GM12878 (cell line): Measurements from ENCODE around the gene SMPX.

Experiments
- POLR2AphosphoS5 ChIP-seq: IDR thresholded peaks from 2 replicates; pipeline ENCODE4 v1.6.1; 2011; ENCODE audit warnings: mild to moderate bottlenecking, low read length, inconsistent platforms
- TF ChIP-seq, protein P1 (sequence below), 3 experiments: IDR thresholded peaks in 2 of 3; conservative IDR thresholded peaks in 1 of 3; 2 replicates each; pipeline ENCODE4 v1.5.1; 2011; ENCODE audit warnings: low read depth in 3 of 3, low read length in 3 of 3, mild to moderate bottlenecking in 3 of 3, control low read depth in 2 of 3, moderate library complexity in 2 of 3, inconsistent platforms in 1 of 3, mixed read lengths in 1 of 3; ENCODE audit not compliant: control insufficient read depth in 2 of 3, insufficient read depth in 1 of 3; ENCODE audit errors: extremely low read depth in 1 of 3
- TF ChIP-seq, protein P2 (sequence below): IDR thresholded peaks from 2 replicates; pipeline ENCODE4 v1.6.1; 2011; ENCODE audit warnings: low read depth, low read length, improper control_type of control experiment, borderline replicate concordance
- TF ChIP-seq, protein P3 (sequence below): fragments of 450-650 bp; IDR thresholded peaks from 2 replicates; pipeline ENCODE4 v1.6.1; 2017; ENCODE audit warnings: low read depth, mild to moderate bottlenecking, moderate library complexity

DNA sequence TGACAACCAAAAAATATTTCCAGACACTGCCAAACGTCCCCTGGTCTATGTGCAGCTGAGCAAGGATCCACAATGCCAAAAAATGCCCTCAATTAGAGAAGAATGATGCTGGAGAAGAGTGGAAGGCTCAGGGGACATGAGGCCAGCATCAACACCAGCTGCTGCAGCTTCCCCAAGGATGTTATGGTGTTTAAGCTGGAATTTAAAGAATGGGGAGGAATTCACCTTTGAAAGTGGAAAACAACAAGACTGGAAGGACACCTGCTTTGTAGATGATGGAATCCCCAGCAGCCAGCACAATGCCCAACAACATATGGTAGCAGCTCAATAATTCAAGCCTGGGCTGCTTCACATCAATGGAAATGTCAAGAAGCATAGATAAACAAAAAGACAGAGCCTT lies 20.3 kb upstream of the SMPX start:
- no peak for TF ChIP-seq POLR2AphosphoS5
- TF ChIP-seq, protein P1, sequence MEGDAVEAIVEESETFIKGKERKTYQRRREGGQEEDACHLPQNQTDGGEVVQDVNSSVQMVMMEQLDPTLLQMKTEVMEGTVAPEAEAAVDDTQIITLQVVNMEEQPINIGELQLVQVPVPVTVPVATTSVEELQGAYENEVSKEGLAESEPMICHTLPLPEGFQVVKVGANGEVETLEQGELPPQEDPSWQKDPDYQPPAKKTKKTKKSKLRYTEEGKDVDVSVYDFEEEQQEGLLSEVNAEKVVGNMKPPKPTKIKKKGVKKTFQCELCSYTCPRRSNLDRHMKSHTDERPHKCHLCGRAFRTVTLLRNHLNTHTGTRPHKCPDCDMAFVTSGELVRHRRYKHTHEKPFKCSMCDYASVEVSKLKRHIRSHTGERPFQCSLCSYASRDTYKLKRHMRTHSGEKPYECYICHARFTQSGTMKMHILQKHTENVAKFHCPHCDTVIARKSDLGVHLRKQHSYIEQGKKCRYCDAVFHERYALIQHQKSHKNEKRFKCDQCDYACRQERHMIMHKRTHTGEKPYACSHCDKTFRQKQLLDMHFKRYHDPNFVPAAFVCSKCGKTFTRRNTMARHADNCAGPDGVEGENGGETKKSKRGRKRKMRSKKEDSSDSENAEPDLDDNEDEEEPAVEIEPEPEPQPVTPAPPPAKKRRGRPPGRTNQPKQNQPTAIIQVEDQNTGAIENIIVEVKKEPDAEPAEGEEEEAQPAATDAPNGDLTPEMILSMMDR (IDR thresholded peaks at IDR 0.05 in 2 of 3, conservative IDR thresholded peaks at IDR 0.05 in 1 of 3; ENCODE audit: control insufficient read depth in 2 of 3, extremely low read depth in 1 of 3, insufficient read depth in 1 of 3, low read depth in 3 of 3, low read length in 3 of 3): no peak
- TF ChIP-seq, protein P2, sequence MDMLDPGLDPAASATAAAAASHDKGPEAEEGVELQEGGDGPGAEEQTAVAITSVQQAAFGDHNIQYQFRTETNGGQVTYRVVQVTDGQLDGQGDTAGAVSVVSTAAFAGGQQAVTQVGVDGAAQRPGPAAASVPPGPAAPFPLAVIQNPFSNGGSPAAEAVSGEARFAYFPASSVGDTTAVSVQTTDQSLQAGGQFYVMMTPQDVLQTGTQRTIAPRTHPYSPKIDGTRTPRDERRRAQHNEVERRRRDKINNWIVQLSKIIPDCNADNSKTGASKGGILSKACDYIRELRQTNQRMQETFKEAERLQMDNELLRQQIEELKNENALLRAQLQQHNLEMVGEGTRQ: no peak
- TF ChIP-seq, protein P3, sequence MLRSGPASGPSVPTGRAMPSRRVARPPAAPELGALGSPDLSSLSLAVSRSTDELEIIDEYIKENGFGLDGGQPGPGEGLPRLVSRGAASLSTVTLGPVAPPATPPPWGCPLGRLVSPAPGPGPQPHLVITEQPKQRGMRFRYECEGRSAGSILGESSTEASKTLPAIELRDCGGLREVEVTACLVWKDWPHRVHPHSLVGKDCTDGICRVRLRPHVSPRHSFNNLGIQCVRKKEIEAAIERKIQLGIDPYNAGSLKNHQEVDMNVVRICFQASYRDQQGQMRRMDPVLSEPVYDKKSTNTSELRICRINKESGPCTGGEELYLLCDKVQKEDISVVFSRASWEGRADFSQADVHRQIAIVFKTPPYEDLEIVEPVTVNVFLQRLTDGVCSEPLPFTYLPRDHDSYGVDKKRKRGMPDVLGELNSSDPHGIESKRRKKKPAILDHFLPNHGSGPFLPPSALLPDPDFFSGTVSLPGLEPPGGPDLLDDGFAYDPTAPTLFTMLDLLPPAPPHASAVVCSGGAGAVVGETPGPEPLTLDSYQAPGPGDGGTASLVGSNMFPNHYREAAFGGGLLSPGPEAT: no peak
